ENCODE results near the gene SNRNP40.

- TF ChIP-seq CTCF (IDR thresholded peaks at IDR 0.05): no peak
- TF ChIP-seq POLR2A (IDR thresholded peaks at IDR 0.05): no peak
These were observed 52.9 kb downstream of the SNRNP40 start for GRCh38 chr1:31243501-31244286.
